GM06990 (cell line): ENCODE data around the gene KRTAP9-2.
"Not testable (repeated sequence)": the region's sequence is repeated elsewhere in the genome, so short reads cannot be mapped to it uniquely, and the experiment has no call there.

Source experiments
- DNase-seq: peaks from one replicate; pipeline ENCODE4 v3.0.0-alpha.2; 2011; ENCODE audit not compliant: insufficient read length; ENCODE audit errors: extremely low read depth
- H3K27me3 ChIP-seq: replicated peaks from 2 replicates; pipeline ENCODE4 v1.6.0; 2011; ENCODE audit warnings: low read length; ENCODE audit not compliant: control insufficient read depth, insufficient read depth
- H3K36me3 ChIP-seq: 2 replicates; pipeline ENCODE4 v1.5.1; 2011; ENCODE audit warnings: low read length; ENCODE audit not compliant: control insufficient read depth, insufficient read depth
- H3K4me3 ChIP-seq: replicated peaks from 2 replicates; pipeline ENCODE4 v1.5.1; 2011; ENCODE audit warnings: low read depth, mild to moderate bottlenecking, control low read depth, low read length
- TF ChIP-seq, protein P1 (sequence below): IDR thresholded peaks from 2 replicates; pipeline ENCODE4 v1.5.1; 2011; ENCODE audit warnings: low read length, control low read depth, mild to moderate bottlenecking, inconsistent platforms; ENCODE audit not compliant: insufficient read depth, poor library complexity, severe bottlenecking

KRTAP9-2 gene

DNA sequence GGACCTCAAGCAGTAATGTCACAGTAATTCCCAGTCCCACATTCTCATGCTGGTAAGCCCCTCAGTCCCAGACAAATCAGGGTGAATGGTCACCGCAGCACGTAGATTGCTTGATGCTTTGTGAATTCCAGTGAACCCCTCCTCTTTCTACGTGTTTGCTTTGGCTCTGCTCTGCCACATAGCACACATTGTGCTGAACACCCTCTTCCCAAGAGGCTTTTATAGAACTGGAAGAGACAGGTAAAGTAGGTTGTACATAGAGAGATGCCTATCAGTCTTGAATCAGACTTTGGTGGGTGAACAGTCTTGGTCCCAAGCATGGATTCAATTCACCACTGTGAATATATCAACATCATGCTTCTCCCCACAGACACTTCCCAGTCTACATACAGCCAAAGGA lies 38.2 kb downstream of the KRTAP9-2 start:
- TF ChIP-seq, protein P1, sequence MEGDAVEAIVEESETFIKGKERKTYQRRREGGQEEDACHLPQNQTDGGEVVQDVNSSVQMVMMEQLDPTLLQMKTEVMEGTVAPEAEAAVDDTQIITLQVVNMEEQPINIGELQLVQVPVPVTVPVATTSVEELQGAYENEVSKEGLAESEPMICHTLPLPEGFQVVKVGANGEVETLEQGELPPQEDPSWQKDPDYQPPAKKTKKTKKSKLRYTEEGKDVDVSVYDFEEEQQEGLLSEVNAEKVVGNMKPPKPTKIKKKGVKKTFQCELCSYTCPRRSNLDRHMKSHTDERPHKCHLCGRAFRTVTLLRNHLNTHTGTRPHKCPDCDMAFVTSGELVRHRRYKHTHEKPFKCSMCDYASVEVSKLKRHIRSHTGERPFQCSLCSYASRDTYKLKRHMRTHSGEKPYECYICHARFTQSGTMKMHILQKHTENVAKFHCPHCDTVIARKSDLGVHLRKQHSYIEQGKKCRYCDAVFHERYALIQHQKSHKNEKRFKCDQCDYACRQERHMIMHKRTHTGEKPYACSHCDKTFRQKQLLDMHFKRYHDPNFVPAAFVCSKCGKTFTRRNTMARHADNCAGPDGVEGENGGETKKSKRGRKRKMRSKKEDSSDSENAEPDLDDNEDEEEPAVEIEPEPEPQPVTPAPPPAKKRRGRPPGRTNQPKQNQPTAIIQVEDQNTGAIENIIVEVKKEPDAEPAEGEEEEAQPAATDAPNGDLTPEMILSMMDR = no peak
- H3K4me3 ChIP-seq = no peak overlapping the region
- no peaks in the 10 kb centered on the region for H3K36me3 ChIP-seq
- DNase-seq = no peak
- no peaks in the 10 kb centered on the region for H3K27me3 ChIP-seq

- TF ChIP-seq, protein P1 = no peak
- no peak for DNase-seq
- no peaks in the 10 kb centered on the region for H3K27me3 ChIP-seq
- no peak within 1 kb of the TSS for H3K4me3 ChIP-seq
- H3K36me3 ChIP-seq = no peaks in the 10 kb centered on the region
Observed at GRCh38 chr17:41265078-41265477, 38.6 kb downstream of the KRTAP9-2 start, which contains the start of gene KRTAP9-6. KRTAP9-6 (plus strand) TSS chr17:41265378; CDS start chr17:41265378, 0 bp downstream.

- DNase-seq = no peak
- Histone ChIP-seq H3K27me3 (no peaks in the 10 kb centered on the region), H3K36me3 (no peaks in the 10 kb centered on the region), H3K4me3 (no peak overlapping the region)
- TF ChIP-seq, protein P1 = no peak
Observed at GRCh38 chr17:41267711-41268110, 41.3 kb downstream of the KRTAP9-2 start.

DNA sequence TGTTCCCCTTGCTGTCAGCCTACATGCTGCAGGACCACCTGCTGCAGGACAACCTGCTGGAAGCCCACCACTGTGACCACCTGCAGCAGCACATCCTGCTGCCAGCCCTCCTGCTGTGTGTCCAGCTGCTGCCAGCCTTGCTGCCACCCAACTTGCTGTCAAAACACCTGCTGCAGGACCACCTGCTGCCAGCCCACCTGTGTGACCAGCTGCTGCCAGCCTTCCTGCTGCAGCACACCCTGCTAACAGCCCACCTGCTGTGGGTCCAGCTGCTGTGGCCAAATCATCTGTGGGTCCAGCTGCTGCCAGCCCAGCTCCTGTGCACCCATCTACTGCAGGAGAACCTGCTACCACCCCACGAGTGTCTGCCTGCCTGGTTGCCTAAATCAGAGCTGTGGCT lies 44.9 kb downstream of the KRTAP9-2 start:
- not testable (repeated sequence) for H3K4me3 ChIP-seq, H3K27me3 ChIP-seq, H3K36me3 ChIP-seq, DNase-seq

DNA sequence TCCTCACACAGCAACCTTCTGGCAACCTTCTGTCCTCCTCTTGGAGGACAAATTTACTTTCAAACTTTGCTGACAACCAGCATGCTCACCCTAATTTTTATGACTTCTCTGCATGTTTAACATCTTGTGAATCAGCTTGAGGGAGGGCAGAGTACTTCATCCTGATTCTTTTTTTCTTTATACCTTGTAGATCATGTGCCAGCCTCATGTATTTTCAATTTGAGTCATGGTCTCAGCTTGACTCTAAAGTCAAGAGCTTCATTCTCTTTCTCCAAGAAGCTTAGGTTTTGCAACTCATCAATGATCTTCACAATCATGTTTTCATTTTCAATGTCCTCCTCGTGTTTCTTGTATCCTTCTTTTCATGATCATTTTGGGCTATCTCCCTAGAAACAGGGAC lies 45.4 kb downstream of the KRTAP9-2 start:
- no peaks in the 10 kb centered on the region; the same call in 1 of the 2 replicates for H3K27me3 ChIP-seq
- no peaks in the 10 kb centered on the region for H3K36me3 ChIP-seq
- H3K4me3 ChIP-seq = no peak overlapping the region
- DNase-seq = no peak
- TF ChIP-seq, protein P1 = no peak

DNA sequence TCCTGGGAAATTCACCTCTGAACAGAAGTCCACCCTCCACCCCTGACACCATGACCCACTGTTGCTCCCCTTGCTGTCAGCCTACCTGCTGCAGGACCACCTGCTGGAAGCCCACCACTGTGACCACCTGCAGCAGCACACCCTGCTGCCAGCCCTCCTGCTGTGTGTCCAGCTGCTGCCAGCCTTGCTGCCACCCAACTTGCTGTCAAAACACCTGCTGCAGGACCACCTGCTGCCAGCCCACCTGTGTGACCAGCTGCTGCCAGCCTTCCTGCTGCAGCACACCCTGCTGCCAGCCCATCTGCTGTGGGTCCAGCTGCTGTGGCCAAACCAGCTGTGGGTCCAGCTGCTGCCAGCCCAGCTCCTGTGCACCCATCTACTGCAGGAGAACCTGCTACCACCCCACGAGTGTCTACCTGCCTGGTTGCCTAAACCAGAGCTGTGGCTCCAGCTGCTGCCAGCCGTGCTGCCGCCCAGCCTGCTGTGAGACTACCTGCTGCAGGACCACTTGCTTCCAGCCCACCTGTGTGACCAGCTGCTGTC lies 49.3 kb downstream of the KRTAP9-2 start, which contains the start of gene KRTAP9-7:
Gene KRTAP9-7, plus strand, starts transcription at position 51 of the 543 bp plus-strand sequence. Its CDS starts 0 bp downstream, at position 51.
- not testable (repeated sequence) for H3K36me3 ChIP-seq, DNase-seq, H3K4me3 ChIP-seq, H3K27me3 ChIP-seq
